ENCODE measurements around the gene PSME2.

PSME2 gene

DNA sequence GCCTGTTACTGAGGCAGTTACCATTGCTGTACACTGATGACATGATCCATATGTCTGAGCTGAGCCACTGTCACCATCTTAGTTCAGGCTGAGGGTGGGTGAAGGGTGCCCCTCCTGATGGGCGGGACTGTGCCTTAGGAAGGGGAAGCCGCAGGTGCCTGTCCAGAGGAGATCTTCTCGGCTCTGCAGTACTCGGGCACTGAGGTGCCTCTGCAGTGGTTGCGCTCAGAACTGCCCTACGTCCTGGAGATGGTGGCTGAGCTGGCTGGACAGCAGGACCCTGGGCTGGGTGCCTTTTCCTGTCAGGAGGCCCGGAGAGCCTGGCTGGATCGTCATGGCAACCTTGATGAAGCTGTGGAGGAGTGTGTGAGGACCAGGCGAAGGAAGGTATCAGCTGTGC lies 4.6 kb upstream of the PSME2 start:
- DNase-seq = no peak

DNA sequence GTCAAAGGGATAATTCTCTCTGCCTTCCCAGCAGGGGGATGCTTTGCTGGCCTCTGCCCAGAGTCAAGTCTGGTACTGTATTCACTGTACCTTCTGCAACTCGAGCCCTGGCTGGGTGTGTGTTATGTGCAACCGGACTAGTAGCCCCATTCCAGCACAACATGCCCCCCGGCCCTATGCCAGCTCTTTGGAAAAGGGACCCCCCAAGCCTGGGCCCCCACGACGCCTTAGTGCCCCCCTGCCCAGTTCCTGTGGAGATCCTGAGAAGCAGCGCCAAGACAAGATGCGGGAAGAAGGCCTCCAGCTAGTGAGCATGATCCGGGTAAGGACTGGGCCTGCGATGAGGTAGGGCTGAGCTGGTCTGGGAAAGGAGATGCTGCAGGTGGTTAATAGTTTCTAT lies 4.2 kb upstream of the PSME2 start:
- no peak for DNase-seq

DNA sequence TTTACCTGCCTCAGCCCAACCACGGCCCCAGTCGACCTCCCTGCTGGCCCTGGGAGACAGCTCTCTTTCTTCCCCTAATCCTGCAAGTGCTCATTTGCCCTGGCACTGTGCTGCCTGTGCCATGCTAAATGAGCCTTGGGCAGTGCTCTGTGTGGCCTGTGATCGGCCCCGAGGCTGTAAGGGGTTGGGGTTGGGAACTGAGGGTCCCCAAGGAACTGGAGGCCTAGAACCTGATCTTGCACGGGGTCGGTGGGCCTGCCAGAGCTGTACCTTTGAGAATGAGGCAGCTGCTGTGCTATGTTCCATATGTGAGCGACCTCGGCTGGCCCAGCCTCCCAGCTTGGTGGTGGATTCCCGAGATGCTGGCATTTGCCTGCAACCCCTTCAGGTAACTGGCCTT lies 3.7 kb upstream of the PSME2 start:
- no peak for DNase-seq

DNA sequence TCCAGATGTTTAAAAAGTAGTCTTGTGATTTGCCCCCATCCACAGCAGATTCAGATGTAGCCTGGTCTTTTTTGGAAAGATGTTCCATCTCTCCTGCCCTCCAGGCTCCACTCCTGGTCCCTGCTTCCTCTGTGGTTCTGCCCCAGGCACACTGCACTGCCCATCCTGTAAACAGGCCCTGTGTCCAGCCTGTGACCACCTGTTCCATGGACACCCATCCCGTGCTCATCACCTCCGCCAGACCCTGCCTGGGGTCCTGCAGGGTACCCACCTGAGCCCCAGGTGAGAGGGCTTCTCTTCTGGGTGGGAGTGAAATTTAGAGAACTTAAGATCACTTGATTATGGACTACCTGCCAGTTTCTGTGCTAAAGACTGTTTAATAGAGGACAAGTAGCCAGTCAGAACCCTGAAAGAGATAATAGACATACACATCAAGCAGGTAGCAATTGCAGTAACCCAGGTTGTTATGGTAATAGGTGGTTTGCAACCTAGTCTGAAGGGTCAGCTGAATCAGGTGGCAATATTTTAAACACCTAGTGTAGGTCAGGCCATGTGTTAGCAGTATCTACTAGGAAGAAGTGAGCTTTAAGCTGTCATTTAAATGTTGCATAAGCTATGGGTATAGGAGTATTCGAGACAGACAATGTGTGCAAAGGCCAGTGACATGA lies 3.0 kb upstream of the PSME2 start:
- DNase-seq = no peak

DNA sequence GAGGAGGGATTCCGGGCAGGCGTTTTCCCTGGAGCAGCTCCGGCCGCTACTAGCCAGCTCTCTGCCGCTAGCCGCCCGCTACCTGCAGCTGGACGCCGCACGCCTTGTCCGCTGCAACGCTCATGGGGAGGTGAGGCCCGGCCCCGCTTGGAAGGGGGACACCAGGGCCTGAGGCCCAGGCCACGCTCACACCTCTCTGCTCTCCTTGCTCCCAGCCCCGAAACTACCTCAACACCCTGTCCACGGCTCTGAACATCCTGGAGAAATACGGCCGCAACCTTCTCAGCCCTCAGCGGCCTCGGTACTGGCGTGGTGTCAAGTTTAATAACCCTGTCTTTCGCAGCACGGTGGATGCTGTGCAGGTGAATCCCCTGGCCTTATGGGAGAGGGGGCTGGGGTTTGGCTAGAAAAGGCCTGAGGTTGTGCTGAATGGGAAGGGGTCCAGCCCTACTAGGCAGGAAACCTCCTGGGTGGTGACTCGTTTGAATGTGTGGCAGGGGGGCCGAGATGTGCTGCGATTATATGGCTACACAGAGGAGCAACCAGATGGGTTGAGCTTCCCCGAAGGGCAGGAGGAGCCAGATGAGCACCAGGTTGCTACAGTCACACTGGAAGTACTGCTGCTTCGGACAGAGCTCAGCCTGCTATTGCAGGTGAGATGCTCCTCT lies 1.5 kb upstream of the PSME2 start:
- DNase-seq = no peak

DNA sequence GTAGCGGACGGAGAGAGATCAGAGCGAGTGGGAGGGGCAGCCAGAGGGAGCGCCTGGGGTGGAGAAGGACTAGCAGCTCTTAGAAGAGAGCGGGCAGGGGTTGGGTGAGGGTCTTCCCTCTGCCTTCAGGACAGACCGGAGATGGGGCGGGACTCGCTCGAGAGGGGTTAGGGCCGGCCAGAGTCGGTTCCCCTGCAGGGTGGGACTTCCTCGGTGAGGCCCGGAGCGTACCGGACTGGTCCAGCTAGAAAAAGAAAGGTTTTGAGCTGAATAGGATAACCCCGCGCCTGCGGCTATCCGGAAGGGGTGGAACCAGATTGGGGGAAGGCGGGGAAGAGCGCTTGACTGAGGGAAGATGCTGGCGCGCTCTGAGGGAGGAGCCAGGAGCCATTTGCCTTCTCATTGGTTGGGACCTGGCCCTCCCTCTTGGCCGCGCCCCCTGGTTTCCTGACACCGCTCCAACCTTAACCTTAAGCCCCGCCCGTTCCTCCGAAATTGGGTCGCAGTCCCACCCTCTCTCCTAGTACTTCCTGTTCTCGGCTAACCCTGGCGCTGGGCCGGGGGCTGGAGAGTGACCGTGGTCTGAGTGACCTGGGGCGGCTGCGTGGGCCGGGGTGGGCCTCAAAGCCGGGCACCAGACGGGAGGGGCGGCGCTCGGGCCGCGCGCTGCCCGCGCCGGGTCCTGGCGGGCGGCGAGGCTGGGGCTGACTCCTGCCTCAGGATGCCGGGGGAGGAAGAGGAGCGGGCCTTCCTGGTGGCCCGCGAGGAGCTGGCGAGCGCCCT lies 759 bp upstream of the PSME2 start, which contains the start of gene RNF31:
Gene RNF31, plus strand, starts transcription at position 521 of the 783 bp plus-strand sequence. Its CDS starts 201 bp downstream, at position 722.
- peak; percentile 94 to 96 for DNase-seq

DNA sequence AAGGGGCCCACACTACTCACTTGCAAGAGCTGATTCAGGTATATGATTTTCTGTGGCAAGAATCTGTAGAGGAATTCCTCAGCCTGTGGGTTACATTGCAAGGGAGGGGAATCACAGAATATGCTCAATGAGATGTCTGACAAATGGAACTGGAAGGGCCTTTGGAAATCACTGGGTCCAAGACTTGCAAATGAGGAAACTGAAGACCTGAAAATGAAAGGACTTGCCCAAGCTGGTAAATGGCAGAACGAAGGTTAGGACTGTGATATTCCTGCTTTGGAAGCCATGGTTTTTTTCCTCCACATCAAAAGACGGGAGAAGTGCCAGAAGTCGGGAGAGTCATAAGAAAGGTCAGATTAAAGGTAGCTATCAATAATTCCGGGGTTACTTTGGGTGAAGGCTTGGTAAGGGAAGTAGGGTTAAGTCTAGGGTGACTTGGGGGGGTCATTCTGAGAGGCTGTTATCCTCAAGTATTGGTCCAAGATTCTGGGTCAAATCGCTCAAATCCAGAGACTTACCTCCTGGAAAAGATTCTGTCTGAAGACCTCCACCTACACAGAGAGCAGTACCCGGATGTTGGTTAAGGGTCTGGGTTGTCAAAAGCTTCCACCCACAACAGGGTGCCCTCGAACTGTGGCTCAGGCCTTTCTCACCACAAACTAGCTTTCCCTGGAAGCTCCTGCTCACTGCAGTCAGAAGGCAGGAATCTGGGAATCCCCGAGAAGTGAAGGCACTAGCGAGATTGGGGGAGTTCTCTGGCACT lies 539 bp downstream of the PSME2 start:
- no peak for DNase-seq

DNA sequence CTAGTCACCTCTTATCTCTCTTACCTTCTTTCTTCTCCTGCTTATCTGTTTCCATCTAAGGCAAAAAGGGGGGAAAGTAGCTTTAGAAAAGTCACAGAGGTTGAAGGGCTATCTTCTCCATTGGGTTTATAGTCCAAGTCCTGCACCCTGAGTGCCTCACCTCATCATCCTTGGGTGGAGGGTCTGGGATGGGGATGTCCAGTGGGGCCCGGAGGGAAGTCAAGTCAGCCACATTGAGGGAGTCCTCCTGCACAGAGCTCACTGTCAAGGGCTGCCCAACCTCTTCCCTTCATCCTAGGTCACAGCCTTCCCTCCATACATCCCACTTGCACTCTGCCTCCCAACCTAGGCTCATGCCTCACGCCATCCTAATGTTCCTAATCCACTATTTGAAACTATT lies 1.2 kb downstream of the PSME2 start:
- no peak for DNase-seq

DNA sequence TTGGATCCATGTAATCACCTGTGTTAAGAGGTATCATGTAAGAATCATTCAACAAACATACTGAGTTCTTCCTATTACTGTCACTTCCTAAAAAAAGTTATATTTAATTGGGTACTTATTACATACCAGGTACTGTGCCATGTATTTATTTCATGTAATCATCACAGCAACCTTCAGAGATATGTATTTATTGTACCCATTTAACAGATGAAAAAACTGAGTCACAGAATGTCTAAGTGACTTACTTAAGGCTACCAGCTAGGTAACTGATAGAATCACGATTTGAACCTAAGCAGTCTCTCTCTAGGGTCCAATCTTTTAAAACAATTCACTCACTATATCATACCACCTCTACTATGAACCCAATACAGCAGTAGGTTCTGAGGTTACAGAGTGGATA lies 2.0 kb downstream of the PSME2 start:
- no peak for DNase-seq

DNA sequence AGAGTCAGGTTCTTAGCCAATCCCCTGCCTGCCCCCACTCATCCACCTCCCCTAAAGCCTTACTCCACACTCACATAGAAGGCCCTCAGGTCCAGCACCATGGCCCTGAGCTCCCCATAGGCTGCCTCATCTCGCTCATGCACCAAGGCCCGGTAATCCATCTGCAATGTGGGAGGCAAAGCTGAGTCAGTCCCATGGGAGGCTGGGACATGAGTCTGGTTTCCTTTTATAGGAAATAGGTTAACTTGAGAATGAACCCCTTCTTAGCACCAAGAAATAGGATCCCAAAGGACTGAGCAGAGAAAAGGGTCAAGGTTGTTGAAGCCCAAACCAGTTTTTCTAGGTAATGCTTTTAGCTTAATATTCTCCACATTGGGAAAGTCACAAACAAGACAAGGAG lies 2.9 kb downstream of the PSME2 start:
- no peak for DNase-seq

DNA sequence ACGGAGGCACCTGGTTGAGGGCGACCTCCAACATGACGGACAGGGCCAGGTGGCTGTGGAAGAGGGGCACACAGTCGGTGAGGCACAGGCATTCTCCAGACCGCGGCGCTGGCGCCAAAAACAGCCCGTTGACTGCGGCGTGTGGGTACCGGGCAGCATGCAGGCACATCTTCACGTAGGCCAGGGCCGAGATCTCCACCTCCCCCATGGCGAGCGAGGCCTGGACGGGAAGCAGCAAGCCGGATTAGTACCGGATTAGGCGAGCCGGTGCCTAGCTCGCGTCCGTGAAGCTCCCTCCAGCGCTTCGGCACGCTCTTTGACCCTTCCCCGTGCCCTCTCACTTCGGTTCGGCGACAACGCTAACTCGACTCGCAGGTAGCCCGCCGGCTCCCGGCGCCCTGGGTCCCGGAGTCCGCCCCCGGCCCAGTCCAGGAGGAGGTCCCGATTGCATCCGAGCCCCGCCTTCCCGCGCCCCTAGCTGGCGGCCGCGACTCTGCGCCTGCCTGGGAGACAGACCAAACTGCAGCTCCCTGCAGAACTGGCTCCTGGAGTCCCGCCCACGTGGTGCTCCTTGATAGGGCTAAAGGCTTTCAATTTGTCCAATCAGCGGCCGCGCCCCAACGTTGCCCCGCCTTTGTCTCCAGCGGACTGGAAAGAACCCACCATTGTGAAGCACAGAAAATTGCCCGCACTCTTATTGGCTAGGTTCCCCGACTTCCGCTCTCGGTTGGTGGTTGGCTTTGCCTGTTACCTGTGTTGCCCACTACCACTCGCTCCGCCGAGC lies 5.1 kb downstream of the PSME2 start, which contains the start of gene EMC9:
Gene EMC9, minus strand, starts transcription at position 495 of the 784 bp plus-strand sequence. Its CDS starts 287 bp downstream, at position 208.
- DNase-seq = peak; percentile 99

DNA sequence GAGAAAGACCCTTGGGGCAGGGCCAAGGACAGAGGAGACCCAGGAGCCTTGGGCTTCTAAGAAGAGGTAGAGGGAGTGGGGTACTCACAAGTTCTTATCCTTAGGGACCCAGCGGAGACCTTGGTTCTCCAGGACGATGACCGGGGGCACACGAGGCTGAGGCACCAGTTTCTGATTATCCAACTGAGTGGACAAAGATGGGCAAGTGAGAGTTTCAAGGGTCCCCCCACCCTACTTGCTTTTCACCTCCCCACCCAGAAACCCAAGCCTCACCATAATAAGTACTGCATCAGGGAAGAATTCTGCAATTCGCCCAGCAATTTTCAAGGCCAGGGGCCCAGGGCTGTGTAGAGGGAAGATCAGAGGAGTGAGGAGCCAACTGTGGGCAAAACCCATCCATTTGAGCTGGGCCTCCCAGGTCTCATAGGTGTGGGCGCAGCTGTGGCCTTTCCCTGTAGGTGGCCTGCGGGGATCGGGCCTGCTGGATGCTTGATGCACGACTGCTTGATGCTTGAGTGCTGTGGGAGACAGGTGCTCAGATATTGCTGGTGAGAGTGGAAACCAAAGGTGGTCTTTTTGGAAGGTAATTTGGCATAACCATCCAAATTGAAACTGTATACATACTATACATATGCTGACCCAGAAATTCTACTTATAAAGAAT lies 7.0 kb downstream of the PSME2 start:
- DNase-seq = no peak

DNA sequence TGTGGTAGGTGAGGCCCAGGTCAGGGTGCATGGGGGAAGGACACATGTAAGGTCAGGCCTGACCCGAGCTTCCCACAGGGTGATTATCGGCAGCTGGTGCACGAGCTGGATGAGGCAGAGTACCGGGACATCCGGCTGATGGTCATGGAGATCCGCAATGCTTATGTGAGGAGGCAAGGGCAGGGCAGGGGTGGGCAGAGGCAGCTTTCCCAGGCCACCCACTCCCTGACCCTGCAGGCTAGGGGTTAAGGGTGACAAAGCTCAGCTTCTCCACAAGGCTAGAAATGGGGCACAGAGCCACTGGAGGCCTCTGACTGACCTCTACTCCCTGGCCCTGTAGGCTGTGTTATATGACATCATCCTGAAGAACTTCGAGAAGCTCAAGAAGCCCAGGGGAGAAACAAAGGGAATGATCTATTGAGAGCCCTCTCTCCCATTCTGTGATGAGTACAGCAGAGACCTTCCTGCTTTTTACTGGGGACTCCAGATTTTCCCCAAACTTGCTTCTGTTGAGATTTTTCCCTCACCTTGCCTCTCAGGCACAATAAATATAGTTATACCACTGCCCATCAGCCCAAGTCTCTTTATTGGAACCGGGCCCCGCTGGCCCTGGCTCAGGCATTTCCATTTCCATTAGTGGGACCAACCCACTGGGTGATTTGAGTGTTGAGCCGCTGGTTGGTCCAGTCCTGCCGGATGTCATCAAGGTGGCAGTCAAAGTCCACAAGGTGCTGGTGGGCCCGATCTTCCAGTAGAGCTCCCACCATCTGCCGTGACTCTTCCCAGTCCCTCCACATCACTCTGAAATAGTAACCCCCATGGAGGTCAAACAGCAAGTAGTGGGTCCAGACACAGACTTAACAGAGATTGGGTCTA lies 7.8 kb downstream of the PSME2 start:
- DNase-seq = no peak

DNA sequence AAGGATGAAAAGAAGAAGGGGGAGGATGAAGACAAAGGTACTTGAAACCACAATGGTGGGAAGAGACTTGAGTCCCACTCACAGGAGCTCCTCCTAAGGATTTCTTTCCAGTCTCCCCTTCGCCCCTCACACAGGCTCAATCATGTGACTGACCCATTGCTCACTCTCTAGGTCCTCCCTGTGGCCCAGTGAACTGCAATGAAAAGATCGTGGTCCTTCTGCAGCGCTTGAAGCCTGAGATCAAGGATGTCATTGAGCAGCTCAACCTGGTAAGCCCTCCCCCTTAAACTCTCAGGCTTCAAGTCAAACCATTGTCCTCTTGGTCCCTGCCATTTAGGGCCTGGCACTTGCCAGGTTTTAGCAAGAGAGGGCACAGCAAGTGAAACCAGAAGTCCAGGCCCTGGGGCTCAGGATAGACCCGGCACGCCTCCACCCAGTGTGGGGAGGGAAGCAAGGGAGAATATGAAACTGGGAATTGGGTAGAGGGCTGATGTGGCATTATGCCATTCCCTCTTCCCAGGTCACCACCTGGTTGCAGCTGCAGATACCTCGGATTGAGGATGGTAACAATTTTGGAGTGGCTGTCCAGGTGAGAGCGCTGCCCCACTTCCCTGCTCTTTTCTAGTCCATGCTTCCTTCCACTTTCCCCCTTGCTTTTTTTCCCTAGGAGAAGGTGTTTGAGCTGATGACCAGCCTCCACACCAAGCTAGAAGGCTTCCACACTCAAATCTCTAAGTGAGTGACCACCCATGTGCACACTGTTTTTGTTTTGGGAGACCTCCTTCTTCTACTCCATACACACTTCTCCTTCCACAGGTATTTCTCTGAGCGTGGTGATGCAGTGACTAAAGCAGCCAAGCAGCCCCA lies 8.6 kb downstream of the PSME2 start:
- no peak for DNase-seq

DNA sequence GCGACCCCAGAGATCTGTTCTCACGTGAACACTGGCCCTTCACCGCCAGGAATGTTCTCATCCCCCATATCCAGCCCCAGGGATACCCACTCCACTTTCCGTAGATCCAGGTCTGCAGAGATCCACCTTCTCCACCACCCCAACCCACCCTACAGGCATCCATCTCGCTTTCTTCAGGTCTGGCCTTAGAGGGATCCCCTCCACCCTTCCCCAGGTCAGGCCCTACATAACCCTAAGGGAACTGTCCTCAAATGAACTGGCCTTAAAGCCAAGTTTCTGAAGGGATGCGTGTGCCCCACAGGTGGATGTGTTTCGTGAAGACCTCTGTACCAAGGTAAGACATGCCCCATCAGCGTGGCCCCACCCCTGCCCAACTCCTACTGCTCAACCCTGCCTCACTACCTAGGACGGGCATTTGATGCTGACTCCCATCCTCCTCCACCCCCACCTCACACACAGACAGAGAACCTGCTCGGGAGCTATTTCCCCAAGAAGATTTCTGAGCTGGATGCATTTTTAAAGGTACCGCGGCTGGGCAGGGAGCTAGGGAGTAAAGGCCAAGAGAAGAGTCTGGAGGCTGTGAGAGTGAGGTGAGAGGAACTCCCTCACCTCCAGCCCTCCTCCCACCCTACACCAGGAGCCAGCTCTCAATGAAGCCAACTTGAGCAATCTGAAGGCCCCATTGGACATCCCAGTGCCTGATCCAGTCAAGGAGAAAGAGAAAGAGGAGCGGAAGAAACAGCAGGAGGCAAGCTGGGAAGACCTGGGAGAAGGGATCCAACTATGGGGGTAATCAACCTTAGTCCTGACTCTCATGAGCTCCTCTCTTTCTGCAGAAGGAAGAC lies 9.5 kb downstream of the PSME2 start:
- DNase-seq = no peak

DNA sequence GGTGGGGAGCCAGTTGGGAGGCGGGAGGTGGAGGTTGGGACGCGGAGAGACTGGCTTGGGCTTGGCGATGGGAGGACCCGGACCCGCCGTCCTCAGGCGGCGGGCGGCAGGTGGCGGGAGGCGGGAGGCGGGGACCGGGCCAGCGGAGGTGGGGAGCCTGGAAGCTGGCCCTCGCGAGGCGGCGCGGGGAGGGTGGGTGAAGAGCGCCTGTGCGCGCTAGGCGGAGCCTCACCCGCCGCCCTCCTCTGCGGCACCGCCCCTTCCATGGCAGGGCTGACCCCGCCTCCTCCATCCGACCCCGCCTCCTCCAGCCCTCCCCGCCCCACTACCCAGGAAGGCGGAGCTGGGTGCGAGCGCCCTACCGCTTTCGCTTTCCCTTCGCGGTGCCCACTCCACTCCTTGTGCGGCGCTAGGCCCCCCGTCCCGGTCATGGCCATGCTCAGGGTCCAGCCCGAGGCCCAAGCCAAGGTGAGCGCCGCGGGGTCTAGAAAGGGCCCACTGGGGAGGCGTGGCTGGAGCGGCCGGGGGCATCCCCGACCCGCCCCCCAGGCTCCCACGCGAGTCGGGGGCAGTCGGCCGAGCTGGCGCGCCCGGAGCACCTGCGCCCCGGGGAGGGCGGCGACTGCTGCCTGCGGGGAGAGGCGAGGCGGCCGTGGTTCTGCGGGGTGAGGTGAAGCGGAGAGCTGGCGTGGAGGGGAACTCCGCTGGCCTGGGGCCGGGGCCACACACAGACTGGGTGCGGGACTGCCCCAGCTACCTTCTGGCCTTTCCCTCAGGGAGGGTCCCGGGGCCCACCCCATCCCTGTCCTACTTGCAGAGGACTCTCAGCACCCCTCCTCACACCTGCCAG lies 10.4 kb downstream of the PSME2 start, which contains the start of gene PSME1:
Gene PSME1, plus strand, starts transcription at position 361 of the 850 bp plus-strand sequence. Its CDS starts 69 bp downstream, at position 430.
- DNase-seq = peak; percentile 93 to 94

DNA sequence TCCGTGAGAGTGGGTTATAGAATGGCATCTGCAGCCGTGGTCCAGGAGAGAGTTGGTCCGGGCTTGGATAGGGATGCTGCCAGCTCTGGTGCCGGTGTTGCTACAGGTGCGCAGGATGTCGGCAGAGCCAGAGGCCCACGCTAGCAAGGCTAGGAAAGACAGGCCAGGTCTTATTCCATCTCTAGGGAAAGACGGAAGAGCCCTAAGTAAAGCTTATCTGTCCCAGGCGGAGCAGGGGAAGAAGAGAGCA lies 10.9 kb downstream of the PSME2 start:
- no peak for DNase-seq

DNA sequence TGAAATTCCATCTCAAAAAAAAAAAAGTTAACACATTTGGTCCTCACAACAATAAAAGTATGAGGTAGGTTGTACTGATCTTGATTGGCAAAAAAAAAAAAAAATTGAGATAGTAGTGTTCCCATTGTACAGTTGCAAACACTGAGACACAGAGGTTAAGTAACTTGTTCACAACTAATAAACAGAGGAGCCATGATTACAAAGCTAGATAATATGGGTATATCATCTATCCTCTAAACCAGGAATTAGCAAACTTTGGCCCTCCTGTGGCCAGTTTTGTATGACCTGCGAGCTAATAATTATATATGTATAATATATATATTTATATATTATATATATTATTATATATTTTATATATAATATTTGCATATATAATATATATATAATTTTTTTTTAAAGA lies 12.7 kb downstream of the PSME2 start:
- no peak for DNase-seq
